Activated T-helper 1 cell treated with anti-CD3 and anti-CD28 coated beads, Interleukin-2, amount 50 U/mL, for 16 hours (primary cell): ENCODE results near the gene AK5.

Experiments used
- DNase-seq, 2 donors: peaks; one replicate each; pipeline ENCODE4 v3.0.0-alpha.2; 2020; ENCODE audit warnings: low read depth in 1 of 2, low spot score in 1 of 2

AK5 gene

GRCh38 chr1:77582905-77583304 lies 301.1 kb downstream of the AK5 start:
- no peak for DNase-seq

DNA sequence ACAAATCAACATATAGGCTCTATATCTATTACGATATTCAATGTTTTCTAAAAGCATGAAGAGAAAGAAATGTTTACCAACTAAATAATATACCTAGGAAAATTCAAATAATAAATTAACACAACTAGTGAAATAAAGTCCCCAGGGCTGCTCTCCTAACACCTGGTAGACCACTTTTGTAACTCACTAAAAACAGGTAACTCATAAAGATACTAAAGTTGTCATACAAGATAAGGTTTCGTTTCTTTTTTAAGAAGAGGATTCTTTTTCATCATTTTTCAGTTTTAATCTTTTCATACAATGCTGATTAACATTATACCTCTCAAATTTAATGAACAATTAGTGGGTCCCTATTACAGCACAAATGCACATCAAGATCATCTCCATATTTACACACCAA lies 301.7 kb downstream of the AK5 start:
- DNase-seq = no peak

DNA sequence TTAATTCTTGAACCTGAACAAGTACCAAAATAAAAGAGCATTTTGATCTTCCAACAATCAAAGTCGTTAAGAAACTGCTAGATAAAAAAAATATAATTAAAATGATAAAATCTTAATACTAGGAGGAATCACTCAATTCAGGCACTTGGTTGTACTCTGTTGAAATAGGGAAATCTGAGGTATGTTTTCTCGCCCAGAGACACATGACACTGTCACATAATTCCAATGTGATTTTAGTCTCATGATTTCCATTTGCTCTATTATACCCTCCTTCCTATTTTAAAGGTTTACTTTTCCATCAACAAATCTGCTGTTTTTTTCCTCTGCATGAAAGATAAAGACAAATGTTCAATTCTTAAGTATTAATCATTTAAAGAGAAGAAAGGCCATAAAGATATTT lies 303.1 kb downstream of the AK5 start:
- no peak for DNase-seq

GRCh38 chr1:77585610-77586314 lies 303.9 kb downstream of the AK5 start:
- no peak for DNase-seq

GRCh38 chr1:77589231-77589630 lies 307.4 kb downstream of the AK5 start:
- no peak for DNase-seq

DNA sequence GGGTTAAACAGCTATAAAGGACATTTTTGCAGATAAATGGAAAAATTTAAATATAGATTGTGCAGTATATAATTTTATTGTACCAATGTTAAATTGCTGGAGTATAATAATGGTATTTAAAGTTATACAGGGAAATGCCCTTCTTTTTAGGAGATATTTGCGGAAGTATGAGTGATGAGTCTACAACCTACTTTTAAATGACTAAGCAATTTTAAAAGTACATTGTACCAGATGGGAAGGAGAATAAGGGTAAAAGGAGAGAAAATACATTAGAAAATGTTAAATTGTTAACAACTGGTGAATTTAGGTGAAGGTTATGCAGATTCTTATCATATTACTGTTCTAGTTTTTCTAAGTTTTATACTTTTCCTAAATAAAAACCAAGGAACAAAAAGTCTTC lies 308.8 kb downstream of the AK5 start:
- no peak for DNase-seq

- DNase-seq = no peak
These were observed 311.1 kb downstream of the AK5 start for GRCh38 chr1:77592906-77593305.

DNA sequence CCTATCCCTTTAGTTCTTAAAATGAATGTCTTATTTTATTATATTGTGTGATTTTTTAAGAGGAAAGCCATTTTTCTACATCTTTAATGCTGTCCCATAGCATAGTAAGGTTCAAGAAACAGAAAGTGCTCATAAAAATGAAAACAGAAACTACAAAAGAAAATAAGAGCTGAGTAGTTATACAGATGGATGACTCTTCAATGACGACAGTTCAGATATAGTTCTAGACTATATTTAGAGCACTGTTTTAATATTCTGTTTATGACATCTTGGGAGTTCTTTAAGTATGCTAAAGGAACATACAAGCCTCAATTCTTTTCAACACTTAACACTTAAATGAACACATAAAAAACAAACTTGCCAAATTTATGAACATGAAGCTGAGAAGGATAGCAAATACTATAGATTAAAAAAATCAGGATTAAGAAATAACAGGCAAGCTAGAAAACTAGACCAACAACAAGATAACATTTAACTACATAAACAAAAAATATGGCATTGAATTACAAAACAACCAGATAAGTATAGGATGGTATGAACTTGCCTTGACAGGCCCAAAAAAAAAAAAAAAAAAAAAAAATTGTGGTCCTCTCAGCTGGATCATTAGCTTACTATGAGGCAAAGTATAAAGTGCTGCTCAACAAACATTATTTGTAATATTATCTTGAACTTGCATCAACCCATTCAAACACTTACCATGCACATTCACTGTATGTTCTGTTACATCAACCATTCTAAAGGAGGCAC lies 312.7 kb downstream of the AK5 start:
- no peak for DNase-seq

DNA sequence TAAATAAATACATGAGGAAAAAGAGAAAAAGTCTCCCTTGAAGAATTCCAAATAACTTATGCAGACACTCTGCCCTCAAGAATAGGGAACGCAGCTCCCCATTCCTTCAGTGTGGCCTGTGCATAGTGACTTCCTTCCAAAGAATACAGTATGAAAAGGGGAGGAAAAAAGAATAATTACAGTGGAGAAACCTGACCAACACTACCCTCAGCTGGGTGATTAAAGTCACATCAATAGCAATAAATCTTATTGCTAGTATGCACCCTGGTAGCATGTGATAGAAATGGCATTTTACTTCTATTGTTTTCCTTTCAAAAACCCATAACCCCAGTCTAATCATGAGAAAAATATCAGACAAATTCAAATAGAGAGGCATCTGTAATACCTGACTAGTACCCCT lies 315.5 kb downstream of the AK5 start:
- no peak for DNase-seq

- DNase-seq = no peak
These were observed 323.6 kb downstream of the AK5 start for GRCh38 chr1:77605246-77606026.

- DNase-seq = no peak
These were observed 327.1 kb downstream of the AK5 start for GRCh38 chr1:77608893-77609292.
